Measurements from ENCODE around the gene TIMM13. TPM values are rescaled to one million over a fixed set of nuclear protein-coding genes. Genes with fewer than 3 reads are reported as not detected.

TIMM13 gene
- total RNA-seq, 1 donor from 2014 or later: 61.0 TPM

DNA sequence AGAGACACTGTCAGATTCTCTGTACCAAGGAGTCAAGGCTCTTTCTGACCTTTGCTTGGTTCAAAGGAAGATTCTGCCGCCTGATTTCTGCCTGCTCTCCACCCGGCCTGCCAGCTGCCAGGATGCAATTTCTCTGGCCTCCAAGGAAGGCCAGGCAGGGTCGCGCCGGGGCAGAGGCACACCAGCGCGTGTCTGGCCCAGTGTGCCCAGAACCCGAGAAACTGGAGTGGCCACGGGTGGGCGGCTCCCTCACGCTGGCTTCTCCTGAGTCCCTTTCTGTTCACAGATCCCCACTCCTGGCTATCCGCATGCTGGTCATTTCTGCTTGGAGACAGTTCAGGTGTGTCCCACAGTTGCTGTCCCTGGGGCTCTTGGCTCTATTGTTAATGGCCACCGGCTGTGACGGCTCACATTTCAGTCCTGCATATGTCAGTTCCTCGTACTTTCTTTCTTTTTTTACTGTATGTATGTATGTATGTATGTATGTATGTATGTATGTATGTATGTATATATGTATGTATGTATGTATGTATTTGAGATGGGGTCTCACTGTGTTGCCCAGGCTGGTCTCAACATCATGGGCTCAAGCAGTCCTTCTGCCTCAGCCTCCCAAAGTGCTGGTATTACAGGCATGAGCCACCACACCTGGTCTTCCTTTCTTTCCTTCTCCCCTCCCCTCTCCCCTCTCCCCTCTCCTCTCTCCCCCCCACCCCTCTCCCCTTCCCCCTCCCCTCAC is 50.4 kb downstream of the TIMM13 start:
- TF ChIP-seq, protein P1, sequence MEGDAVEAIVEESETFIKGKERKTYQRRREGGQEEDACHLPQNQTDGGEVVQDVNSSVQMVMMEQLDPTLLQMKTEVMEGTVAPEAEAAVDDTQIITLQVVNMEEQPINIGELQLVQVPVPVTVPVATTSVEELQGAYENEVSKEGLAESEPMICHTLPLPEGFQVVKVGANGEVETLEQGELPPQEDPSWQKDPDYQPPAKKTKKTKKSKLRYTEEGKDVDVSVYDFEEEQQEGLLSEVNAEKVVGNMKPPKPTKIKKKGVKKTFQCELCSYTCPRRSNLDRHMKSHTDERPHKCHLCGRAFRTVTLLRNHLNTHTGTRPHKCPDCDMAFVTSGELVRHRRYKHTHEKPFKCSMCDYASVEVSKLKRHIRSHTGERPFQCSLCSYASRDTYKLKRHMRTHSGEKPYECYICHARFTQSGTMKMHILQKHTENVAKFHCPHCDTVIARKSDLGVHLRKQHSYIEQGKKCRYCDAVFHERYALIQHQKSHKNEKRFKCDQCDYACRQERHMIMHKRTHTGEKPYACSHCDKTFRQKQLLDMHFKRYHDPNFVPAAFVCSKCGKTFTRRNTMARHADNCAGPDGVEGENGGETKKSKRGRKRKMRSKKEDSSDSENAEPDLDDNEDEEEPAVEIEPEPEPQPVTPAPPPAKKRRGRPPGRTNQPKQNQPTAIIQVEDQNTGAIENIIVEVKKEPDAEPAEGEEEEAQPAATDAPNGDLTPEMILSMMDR (IDR thresholded peaks at IDR 0.05): no peak
- intact Hi-C loops (cut with DNase I): no loop called here
- Histone ChIP-seq H3K4me1 (no peaks in the 10 kb centered on the region), H3K27ac (no peak overlapping the region), H3K36me3 (no peaks in the 10 kb centered on the region), H3K9me3 (peaks cover 3% of the 10 kb centered on the region), H3K4me3 (no peak overlapping the region), H3K27me3 (no peaks in the 10 kb centered on the region)
- ATAC-seq (no peak), DNase-seq (no peak)

Small RNA genes within 50 kb of the gene (microRNA-seq; reads per million reads assigned to microRNA genes)
- gene MIR7108 (ENCODE audit: borderline microRNAs expressed): not detected

Other genes with a start within 250 kb of the TIMM13 start
- 54.6 TPM for gene PLEKHJ1, start 191.3 kb downstream of the TIMM13 start, total RNA-seq
- gene SF3A2, start 190.8 kb downstream of the TIMM13 start, total RNA-seq: 67.1 TPM
- gene AMH, start 178.3 kb downstream of the TIMM13 start, total RNA-seq: 6.1 TPM
- gene JSRP1, start 171.2 kb downstream of the TIMM13 start, total RNA-seq: 1.1 TPM
- gene PEAK3, start 145.4 kb downstream of the TIMM13 start, total RNA-seq: 4.5 TPM
- not detected for gene LINGO3, start 119.4 kb downstream of the TIMM13 start, total RNA-seq
- gene LSM7, start 99.0 kb downstream of the TIMM13 start, total RNA-seq: 55.9 TPM
- 50.9 TPM for gene SPPL2B, start 98.9 kb downstream of the TIMM13 start, total RNA-seq
- gene TMPRSS9, start 67.3 kb downstream of the TIMM13 start, total RNA-seq: not detected
- gene LMNB2, start 29.4 kb upstream of the TIMM13 start, total RNA-seq: 22.0 TPM
- gene GADD45B, start 48.5 kb upstream of the TIMM13 start, total RNA-seq: 91.2 TPM

Data from upper lobe of right lung (tissue), 1 donor.